HAP-1 (cell line): ENCODE data around the gene RNGTT.
"Not testable (repeated sequence)": the region's sequence is repeated elsewhere in the genome, so short reads cannot be mapped to it uniquely, and the experiment has no call there.

Experiments used
- DNase-seq, 2 experiments: peaks; one replicate each; pipeline ENCODE4 v3.0.0-alpha.2; 2016 to 2020; ENCODE audit warnings: low spot score in 2 of 2
- H3K27me3 ChIP-seq: fragments of 250-450 bp; sonication (Bioruptor Pico); 2 replicates; pipeline ENCODE4 v1.5.1; 2020; ENCODE audit warnings: low read depth, mild to moderate bottlenecking, moderate library complexity
- H3K36me3 ChIP-seq: fragments of 250-450 bp; sonication (Bioruptor Pico); replicated peaks from 2 replicates; pipeline ENCODE4 v1.5.1; 2020; ENCODE audit warnings: mild to moderate bottlenecking
- H3K4me1 ChIP-seq: fragments of 250-450 bp; sonication (Bioruptor Pico); 2 replicates; pipeline ENCODE4 v1.5.1; 2020; ENCODE audit warnings: mild to moderate bottlenecking
- H3K4me3 ChIP-seq: fragments of 250-450 bp; sonication (Bioruptor Pico); 2 replicates; pipeline ENCODE4 v1.5.1; 2020; ENCODE audit warnings: mild to moderate bottlenecking, moderate library complexity
- H3K9me3 ChIP-seq: fragments of 250-450 bp; sonication (Bioruptor Pico); 2 replicates; pipeline ENCODE4 v1.5.1; 2020; ENCODE audit warnings: mild to moderate bottlenecking, moderate library complexity
- in situ Hi-C: fragments of 300-500 bp; cut with MboI; formaldehyde crosslinking; loops from 3 replicates; pipeline ENCODE4 v1.14.3; 2020; ENCODE audit warnings: low sequenced_read_pairs, inconsistent platforms, mixed read lengths

The RNGTT gene

GRCh38 chr6:88722686-88723085, 240.7 kb downstream of the RNGTT start:
- H3K9me3 ChIP-seq: no peaks in the 10 kb centered on the region
- DNase-seq: no peak
- no peaks in the 10 kb centered on the region for H3K36me3 ChIP-seq
- in situ Hi-C loops: no loop called here
- no peaks in the 10 kb centered on the region for H3K27me3 ChIP-seq
- no peak overlapping the region for H3K4me3 ChIP-seq
- peaks cover 41% of the 10 kb centered on the region for H3K4me1 ChIP-seq

GRCh38 chr6:88716399-88716798, 247.0 kb downstream of the RNGTT start:
- in situ Hi-C loops, H3K27me3 ChIP-seq, DNase-seq, H3K9me3 ChIP-seq, H3K4me3 ChIP-seq, H3K36me3 ChIP-seq: not testable (repeated sequence)
- peaks cover 22% of the 10 kb centered on the region for H3K4me1 ChIP-seq

- in situ Hi-C loops: no loop called here
Observed at GRCh38 chr6:88712243-88712936, 251.0 kb downstream of the RNGTT start.

GRCh38 chr6:88709819-88710246, 253.6 kb downstream of the RNGTT start:
- in situ Hi-C loops: no loop called here
- Histone ChIP-seq H3K4me1 (no peaks in the 10 kb centered on the region), H3K4me3 (no peak overlapping the region), H3K9me3 (no peaks in the 10 kb centered on the region), H3K36me3 (no peaks in the 10 kb centered on the region), H3K27me3 (no peaks in the 10 kb centered on the region)
- DNase-seq: no peak

More at GRCh38 chr6:88712243-88712936, 251.0 kb downstream of the RNGTT start:
- no peaks in the 10 kb centered on the region for H3K9me3 ChIP-seq
- no peak overlapping the region for H3K4me3 ChIP-seq
- DNase-seq: no peak
- no peaks in the 10 kb centered on the region for H3K27me3 ChIP-seq
- no peaks in the 10 kb centered on the region for H3K4me1 ChIP-seq
- no peaks in the 10 kb centered on the region for H3K36me3 ChIP-seq

GRCh38 chr6:88708197-88708744, 255.1 kb downstream of the RNGTT start:
- Histone ChIP-seq H3K9me3 (no peaks in the 10 kb centered on the region), H3K36me3 (no peaks in the 10 kb centered on the region), H3K4me1 (no peaks in the 10 kb centered on the region), H3K27me3 (no peaks in the 10 kb centered on the region), H3K4me3 (no peak overlapping the region)
- no peak for DNase-seq
- in situ Hi-C loops: no loop called here

GRCh38 chr6:88705601-88706000, 257.8 kb downstream of the RNGTT start:
- no peaks in the 10 kb centered on the region for H3K4me1 ChIP-seq
- no peaks in the 10 kb centered on the region for H3K9me3 ChIP-seq
- H3K27me3 ChIP-seq: no peaks in the 10 kb centered on the region
- no peaks in the 10 kb centered on the region for H3K36me3 ChIP-seq
- in situ Hi-C loops: no loop called here
- no peak for DNase-seq
- no peak overlapping the region for H3K4me3 ChIP-seq

GRCh38 chr6:88704980-88705379, 258.4 kb downstream of the RNGTT start:
- no peaks in the 10 kb centered on the region for H3K4me1 ChIP-seq
- no peak for DNase-seq
- H3K4me3 ChIP-seq: no peak overlapping the region
- in situ Hi-C loops: no loop called here
- no peaks in the 10 kb centered on the region for H3K9me3 ChIP-seq
- no peaks in the 10 kb centered on the region for H3K36me3 ChIP-seq
- H3K27me3 ChIP-seq: no peaks in the 10 kb centered on the region

- no peaks in the 10 kb centered on the region for H3K27me3 ChIP-seq
- no peaks in the 10 kb centered on the region for H3K4me1 ChIP-seq
- DNase-seq: no peak
- in situ Hi-C loops: no loop called here
- no peaks in the 10 kb centered on the region for H3K9me3 ChIP-seq
- H3K4me3 ChIP-seq: no peak overlapping the region
- no peaks in the 10 kb centered on the region for H3K36me3 ChIP-seq
Observed at GRCh38 chr6:88702956-88703556, 260.4 kb downstream of the RNGTT start.

GRCh38 chr6:88698661-88699060, 264.8 kb downstream of the RNGTT start:
- no peak overlapping the region for H3K4me3 ChIP-seq
- H3K36me3 ChIP-seq: no peaks in the 10 kb centered on the region
- no peaks in the 10 kb centered on the region for H3K4me1 ChIP-seq
- in situ Hi-C loops: no loop called here
- H3K27me3 ChIP-seq: no peaks in the 10 kb centered on the region
- DNase-seq: no peak
- H3K9me3 ChIP-seq: no peaks in the 10 kb centered on the region

GRCh38 chr6:88695937-88696336, 267.5 kb downstream of the RNGTT start:
- in situ Hi-C loops: no loop called here
- Histone ChIP-seq H3K27me3 (no peaks in the 10 kb centered on the region), H3K4me1 (no peaks in the 10 kb centered on the region), H3K4me3 (no peak overlapping the region), H3K9me3 (no peaks in the 10 kb centered on the region), H3K36me3 (no peaks in the 10 kb centered on the region)
- DNase-seq: no peak

GRCh38 chr6:88683734-88684133, 279.7 kb downstream of the RNGTT start:
- no peaks in the 10 kb centered on the region for H3K27me3 ChIP-seq
- in situ Hi-C loops: no loop called here
- no peak for DNase-seq
- H3K4me1 ChIP-seq: peaks cover 19% of the 10 kb centered on the region
- no peaks in the 10 kb centered on the region for H3K36me3 ChIP-seq
- H3K9me3 ChIP-seq: no peaks in the 10 kb centered on the region
- H3K4me3 ChIP-seq: no peak overlapping the region

GRCh38 chr6:88680654-88681053, 282.8 kb downstream of the RNGTT start:
- Histone ChIP-seq H3K27me3 (no peaks in the 10 kb centered on the region), H3K4me1 (peaks cover 19% of the 10 kb centered on the region), H3K36me3 (no peaks in the 10 kb centered on the region), H3K4me3 (no peak overlapping the region), H3K9me3 (no peaks in the 10 kb centered on the region)
- no peak for DNase-seq
- in situ Hi-C loops: no loop called here

GRCh38 chr6:88679841-88680240, 283.6 kb downstream of the RNGTT start:
- Histone ChIP-seq H3K27me3 (no peaks in the 10 kb centered on the region), H3K4me1 (peaks cover 19% of the 10 kb centered on the region), H3K9me3 (no peaks in the 10 kb centered on the region), H3K36me3 (no peaks in the 10 kb centered on the region), H3K4me3 (no peak overlapping the region)
- DNase-seq: no peak
- in situ Hi-C loops: no loop called here

GRCh38 chr6:88677356-88677755, 286.1 kb downstream of the RNGTT start:
- H3K36me3 ChIP-seq: no peaks in the 10 kb centered on the region
- no peak overlapping the region for H3K4me3 ChIP-seq
- H3K9me3 ChIP-seq: no peaks in the 10 kb centered on the region
- H3K27me3 ChIP-seq: no peaks in the 10 kb centered on the region
- in situ Hi-C loops: no loop called here
- H3K4me1 ChIP-seq: peaks cover 19% of the 10 kb centered on the region
- DNase-seq: no peak
